ENCODE results near the gene SHISAL1.

DNA sequence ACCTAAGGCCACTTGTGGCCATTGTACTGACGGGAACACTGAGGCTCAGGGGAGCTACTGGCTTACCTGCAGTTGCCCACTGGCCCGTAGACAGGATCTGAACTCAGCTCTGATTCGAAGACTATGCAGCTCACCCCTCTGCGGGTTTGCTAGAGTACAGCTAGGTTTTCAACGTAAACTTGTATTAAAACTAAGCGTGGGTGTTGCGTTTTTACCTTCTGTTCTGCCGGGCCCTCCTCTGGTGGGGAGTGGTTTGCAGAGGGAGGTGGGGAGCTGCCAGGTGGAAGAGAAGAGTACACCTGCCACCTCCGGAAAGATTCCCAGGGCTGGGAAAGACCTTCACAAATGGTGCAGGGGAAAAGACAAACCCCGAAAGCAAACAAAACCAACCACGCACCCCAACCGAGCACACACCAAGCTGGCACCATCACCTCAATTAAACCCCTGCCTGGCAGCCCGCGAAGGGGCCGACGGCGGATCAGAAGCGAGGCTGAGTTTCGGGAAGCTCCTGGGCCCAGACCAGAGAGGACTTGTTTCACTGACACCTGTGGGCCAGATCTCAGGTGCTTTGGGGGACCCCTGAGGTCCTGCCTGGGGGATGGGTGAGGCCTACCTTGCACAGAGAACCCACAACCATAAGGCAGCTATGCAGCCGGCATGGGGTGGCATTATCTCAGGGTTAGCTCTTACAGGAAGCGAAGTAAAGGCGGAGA is 37.7 kb downstream of the SHISAL1 start:
- TF ChIP-seq, protein P1, sequence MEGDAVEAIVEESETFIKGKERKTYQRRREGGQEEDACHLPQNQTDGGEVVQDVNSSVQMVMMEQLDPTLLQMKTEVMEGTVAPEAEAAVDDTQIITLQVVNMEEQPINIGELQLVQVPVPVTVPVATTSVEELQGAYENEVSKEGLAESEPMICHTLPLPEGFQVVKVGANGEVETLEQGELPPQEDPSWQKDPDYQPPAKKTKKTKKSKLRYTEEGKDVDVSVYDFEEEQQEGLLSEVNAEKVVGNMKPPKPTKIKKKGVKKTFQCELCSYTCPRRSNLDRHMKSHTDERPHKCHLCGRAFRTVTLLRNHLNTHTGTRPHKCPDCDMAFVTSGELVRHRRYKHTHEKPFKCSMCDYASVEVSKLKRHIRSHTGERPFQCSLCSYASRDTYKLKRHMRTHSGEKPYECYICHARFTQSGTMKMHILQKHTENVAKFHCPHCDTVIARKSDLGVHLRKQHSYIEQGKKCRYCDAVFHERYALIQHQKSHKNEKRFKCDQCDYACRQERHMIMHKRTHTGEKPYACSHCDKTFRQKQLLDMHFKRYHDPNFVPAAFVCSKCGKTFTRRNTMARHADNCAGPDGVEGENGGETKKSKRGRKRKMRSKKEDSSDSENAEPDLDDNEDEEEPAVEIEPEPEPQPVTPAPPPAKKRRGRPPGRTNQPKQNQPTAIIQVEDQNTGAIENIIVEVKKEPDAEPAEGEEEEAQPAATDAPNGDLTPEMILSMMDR (conservative IDR thresholded peaks at IDR 0.05 in 1 of 2, IDR thresholded peaks at IDR 0.05 in 1 of 2; ENCODE audit: extremely low read depth in 1 of 2, insufficient read depth in 1 of 2, low read depth in 1 of 2, low read length in 2 of 2), result no peak
- no peak for TF ChIP-seq EZH2 (IDR thresholded peaks at IDR 0.05; ENCODE audit: borderline replicate concordance, low read length)
